Stimulated activated CD8-positive, alpha-beta memory T cell treated with anti-CD3 and anti-CD28 coated beads, Interleukin-2, amount 100 ng/mL, for 1 hour (primary cell): Measurements from ENCODE around the gene LRRD1.
A peak's percentile ranks its signal among the peaks of the same experiment; 100 is the strongest.
"Not testable (repeated sequence)": the region's sequence is repeated elsewhere in the genome, so short reads cannot be mapped to it uniquely, and the experiment has no call there.

Experiments
- DNase-seq, 2 donors: peaks; one replicate each; pipeline ENCODE4 v3.0.0-alpha.2; 2020; ENCODE audit warnings: low read depth in 2 of 2

The LRRD1 gene

GRCh38 chr7:92141161-92141560 is 37.8 kb downstream of the LRRD1 start:
- DNase-seq: no peak

DNA sequence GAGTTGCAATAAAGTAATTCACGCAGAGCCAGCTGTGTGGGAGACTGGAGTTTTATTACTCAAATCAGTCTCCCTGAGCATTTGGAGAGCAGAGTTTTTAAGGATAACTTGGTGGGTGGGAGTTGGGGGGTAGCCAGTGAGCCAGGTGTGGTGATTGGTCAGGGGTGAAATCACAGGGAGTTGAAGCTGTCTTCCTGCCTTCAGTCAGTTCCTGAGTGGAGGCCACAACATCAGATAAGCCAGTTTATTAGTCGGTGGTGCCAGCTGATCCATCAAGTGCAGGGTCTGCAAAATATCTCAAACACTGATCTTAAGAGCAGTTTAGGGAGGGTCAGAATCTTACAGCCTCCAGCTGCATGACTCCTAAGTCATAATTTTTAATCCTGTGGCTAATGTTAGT is 41.4 kb downstream of the LRRD1 start:
- no peak for DNase-seq

- no peak for DNase-seq
Observed at GRCh38 chr7:92135052-92135889, 43.7 kb downstream of the LRRD1 start.

DNA sequence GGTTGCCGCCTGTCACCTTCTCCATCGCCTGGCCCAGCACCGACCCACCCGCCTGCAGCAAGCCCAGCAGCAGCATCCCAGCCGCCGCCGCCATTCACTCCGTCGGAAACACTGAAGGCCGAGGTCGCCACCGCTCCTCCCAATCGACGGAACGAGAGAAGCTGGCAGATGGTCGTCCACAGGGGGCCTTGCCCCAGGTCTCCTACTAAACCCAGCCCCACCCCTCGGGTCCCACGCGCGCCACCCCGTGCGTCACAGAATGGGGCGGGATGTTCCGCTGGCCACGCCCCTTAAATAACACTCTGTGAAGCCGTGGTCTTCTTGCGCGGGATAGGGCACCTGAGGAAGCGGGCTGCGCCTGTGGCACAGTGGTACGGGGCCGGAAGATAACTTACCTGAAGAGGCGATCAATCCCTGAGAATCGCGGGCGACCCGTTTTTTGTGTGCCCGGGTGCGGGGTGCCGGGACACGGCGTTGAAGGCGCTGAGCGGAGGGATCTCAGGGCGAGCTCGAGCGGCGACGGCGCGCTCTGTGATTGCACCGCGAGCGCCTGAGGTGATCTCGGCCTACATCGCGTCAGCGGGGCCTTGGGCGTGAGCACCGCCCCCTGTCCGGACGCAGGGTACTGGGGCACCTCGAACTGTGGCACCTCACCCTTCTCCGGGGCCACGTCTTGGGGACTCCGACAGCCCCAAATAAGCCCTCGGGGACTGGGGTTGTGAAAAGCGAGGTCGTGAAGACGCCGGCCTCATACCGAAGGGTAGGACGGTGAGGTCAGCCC is 44.5 kb downstream of the LRRD1 start, which contains the start of gene CYP51A1:
Gene CYP51A1 (minus strand): TSS at position 207 of the 781 bp plus-strand sequence. CDS start 113 bp downstream, at position 94.
- DNase-seq: peak; percentile 85 to 94

DNA sequence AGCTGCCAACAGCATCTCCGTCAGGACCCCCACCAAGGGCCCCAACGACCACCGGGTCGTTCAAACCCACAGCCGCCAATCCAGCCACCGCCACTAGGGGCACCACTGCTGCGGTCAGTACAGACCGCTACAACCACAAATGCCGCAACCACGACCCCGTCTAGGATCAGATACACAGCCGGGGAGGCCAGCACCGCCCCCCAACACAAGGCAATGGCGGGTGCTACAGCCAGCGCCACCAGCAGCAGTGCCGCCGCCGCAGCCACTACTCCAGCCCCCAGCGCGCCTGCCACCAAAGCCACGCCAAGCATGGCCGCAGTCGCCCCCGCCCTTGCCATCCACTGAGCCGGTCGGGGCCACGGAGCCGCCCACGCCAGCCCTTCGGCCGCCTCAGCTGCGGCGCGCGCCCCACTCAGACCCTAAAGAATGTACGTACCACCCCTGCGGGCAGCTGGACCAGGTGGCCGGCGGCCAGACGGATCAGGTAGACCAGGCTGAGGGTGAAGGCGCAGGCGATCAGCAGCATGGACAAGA is 45.1 kb downstream of the LRRD1 start:
- peak; percentile 19 to 24 for DNase-seq

GRCh38 chr7:92133133-92133736 is 45.7 kb downstream of the LRRD1 start:
- no peak for DNase-seq

- no peak for DNase-seq
Observed at GRCh38 chr7:92131764-92132330, 47.1 kb downstream of the LRRD1 start.

DNA sequence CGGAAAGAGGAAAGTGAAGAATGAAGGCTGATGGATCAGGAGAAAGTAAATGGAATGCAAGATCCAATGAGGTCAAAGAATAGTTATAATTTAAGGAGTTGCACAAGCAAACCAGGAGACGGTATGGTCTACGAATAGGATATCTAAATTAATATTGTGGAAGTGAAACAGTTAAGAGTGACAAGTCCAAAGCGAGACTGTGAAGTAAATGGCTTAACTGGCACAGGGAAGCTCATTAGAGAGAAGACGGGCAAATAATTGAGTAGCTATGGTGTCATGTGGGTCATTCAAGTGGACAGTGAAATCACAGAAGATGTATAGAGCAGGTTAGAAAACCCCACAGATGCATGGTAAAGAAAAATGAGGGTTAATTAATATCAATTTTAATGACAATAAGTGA is 47.8 kb downstream of the LRRD1 start:
- no peak for DNase-seq

- DNase-seq: no peak
Observed at GRCh38 chr7:92121681-92122080, 57.3 kb downstream of the LRRD1 start.

DNA sequence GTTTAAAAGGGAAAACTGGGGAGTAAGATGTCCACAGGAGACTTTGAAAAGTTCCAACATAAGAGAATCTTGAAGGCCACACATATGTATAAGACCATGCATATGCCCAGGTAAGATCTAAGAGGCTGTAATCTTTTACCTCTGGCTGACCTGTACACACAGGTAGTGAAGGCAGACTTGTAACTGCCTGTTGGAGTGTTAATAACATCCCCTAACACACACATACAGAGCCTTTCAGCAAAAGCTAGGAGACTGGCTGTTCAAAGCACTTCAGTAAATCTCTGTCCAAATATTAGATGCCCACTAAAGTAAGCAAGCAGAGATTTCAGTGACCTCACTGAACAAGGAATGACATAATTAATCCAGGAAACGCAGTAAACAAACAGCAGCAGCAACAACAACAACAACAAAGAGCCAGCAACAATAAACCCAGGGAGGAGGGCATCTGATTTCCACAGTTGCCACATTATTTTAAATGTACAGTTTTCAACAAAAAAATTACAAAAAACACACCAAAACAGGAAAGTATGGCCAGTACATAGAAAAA is 59.7 kb downstream of the LRRD1 start:
- no peak for DNase-seq

DNA sequence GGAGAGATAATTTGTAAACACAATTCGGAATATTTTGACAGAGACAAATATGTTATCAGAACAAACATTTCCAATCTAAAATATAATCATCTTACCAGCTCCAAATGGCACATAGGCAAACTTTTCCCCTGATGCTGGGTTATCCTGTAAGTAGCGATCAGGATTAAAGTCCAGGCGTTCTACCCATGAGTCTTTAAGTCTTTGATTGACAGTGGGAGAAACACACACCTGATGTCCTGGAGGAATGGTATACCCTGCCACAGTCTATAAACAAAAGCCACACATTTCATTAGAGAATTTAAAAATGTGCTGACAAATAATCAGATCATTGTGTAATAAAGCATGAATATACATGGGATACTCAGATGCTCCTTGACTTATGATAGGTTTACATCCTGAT is 62.0 kb downstream of the LRRD1 start:
- DNase-seq: no peak

- no peak for DNase-seq
Observed at GRCh38 chr7:92115821-92116220, 63.1 kb downstream of the LRRD1 start.

DNA sequence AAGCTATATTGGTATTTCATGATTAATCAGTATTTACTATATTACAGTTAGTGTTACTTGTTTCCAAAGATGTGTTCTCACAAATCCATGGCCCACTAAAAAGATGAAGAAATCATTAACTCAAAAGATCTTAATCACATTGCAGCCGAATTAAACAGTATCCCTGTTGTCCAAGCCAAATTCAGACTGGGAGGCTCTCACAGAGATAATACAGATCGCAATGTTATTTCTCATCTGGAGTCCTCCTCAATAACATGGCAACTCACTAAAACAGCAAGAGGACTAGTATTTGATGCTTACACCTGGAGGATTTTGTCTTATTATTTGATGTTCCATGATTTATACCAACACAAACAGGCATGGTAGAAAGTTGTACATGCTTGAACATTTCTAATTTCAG is 68.1 kb downstream of the LRRD1 start:
- no peak for DNase-seq

- DNase-seq: no peak
Observed at GRCh38 chr7:92108821-92109220, 70.1 kb downstream of the LRRD1 start.

DNA sequence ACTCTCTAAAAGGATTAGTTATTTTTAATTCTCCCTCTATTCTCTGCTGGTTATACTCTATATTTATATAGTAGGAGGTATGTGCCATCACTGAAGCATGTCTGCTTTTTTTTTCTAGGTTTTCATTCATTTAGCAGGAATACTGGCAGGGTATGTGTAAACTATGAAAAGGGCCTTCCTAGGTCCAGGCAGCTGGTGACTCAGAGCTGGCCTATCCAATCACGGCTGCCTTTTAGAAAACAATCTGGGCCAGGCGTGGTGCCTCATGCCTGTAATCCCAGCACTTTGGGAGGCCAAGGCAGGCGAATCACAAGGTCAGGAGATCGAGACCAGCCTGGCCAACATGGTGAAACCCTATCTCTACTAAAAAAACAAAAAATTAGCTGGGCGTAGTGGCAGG is 76.1 kb downstream of the LRRD1 start:
- DNase-seq: not testable (repeated sequence)

DNA sequence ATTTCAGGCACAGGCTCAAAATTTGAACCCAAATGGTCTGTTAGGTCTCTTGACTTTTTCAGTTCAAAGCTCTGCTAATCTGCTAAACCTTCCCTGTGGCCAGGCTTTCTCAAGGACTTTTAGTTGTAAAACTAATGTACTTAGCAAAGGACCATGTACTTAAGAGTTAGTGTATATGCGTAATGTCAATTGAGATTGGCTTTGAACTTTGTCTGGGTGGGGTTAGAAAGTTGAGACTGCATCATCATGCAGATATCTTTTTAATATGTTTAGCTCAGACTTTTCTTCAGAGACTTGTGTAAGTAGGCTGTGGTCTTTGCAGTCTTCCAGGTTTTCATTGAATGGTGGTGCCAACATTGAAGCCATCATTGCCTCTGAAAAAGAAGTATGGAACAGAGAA is 78.4 kb downstream of the LRRD1 start:
- no peak for DNase-seq

DNA sequence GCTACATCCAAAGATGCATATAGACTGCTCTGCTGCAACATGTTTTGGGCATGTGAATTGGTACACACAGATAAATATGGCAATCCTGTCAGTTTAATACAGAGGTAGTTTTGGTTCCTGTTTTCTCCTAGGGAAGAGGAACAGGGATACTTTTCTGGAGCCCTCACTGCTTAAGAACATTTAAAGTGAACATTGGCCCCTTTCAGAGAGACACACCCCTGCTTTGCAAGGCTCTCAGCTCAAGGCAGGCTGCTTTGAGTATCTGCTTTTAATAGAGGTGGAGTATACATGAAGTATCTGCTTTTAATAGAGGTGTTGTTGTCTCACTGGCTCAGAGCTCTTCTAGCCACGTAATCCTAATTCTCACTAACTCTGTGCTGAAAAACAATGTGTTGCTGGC is 83.6 kb downstream of the LRRD1 start:
- no peak for DNase-seq
